ENCODE measurements around the gene SIDT1. TPM values are rescaled to one million over a fixed set of nuclear protein-coding genes. Genes with fewer than 3 reads are reported as not detected.
A peak's percentile ranks its signal among the peaks of the same experiment; 100 is the strongest.

The SIDT1 gene
- total and polyA plus RNA-seq, 2 donors (not counting 1 experiment from before 2014, with no cell fraction given) = 53.2 to 84.4 TPM

DNA sequence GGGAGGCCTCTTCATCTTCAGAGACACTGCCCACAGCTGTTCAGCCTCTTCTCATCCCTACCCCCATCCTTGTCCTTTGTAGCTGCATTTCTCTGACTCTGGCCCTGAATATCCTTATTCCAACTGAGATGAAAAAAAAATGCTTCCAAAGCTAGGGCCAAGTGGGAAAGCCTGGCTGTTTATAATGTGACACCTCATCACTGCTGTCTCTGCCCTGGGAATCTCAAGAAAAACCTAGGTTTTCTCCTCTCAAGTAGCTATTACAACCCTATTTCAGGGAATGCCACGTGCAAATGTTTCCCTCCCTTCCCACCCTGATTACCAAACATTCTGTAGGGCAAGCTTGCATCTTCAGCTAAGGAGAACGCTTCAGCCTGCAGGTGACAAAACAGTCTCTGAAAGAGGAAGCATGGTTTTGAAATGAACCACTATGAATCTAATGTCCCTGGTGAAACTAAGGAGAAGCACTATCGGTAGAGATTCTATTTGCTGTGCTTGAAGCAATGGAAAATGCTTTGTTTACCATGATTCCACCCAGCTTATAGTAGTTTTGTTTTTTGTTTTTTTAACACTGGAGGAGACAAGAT lies 98.7 kb downstream of the SIDT1 start:
- POLR2A ChIA-PET = interaction anchor here (0.6 to 1.2 kb wide), 5 partner anchors 24 to 68 kb away, joined by 3 to 4 read pairs (median 3); no protein-coding TSS in a partner anchor
- Histone ChIP-seq H3K4me2 (replicated peaks; ENCODE audit: low read depth, low read length, poor library complexity, severe bottlenecking) (peak overlapping the region; percentile 48), H3K27me3 (replicated peaks in 1 of 4; ENCODE audit: control extremely low read depth in 1 of 4, control insufficient read depth in 3 of 4, insufficient read depth in 4 of 4, low read length in 3 of 4) (no peaks in the 10 kb centered on the region), H4K20me1 (ENCODE audit: control insufficient read depth, insufficient read depth, low read length, poor library complexity, severe bottlenecking) (no peaks in the 10 kb centered on the region), H3K79me2 (ENCODE audit: control insufficient read depth, insufficient read depth, low read length) (peaks cover 27% of the 10 kb centered on the region), H3K9ac (ENCODE audit: low read length) (peak overlapping the region; percentile 29), H3K4me1 (ENCODE audit: control insufficient read depth in 2 of 2, insufficient read depth in 2 of 2, low read length in 2 of 2) (peaks cover 42 to 48% of the 10 kb centered on the region in 2 donors), H3K27ac (ENCODE audit: low read length in 2 of 2) (peak overlapping the region; percentile 35 to 78), H3K36me3 (replicated peaks in 1 of 2; ENCODE audit: control extremely low read depth in 1 of 2, control insufficient read depth in 1 of 2, extremely low read depth in 1 of 2, insufficient read depth in 2 of 2, low read length in 1 of 2) (peaks cover 10 to 25% of the 10 kb centered on the region in 2 experiments), H3K4me3 (ENCODE audit: control extremely low read depth in 1 of 5, extremely low read depth in 1 of 5, insufficient read depth in 1 of 5, low read depth in 2 of 5, low read length in 4 of 5) (no peak overlapping the region), H2AFZ (ENCODE audit: insufficient read depth, low read depth, low read length, poor library complexity, severe bottlenecking) (peak overlapping the region; percentile 52), H3K9me3 (ENCODE audit: control extremely low read depth in 1 of 3, control insufficient read depth in 2 of 3, insufficient read depth in 1 of 3, low read length in 2 of 3) (no peaks in the 10 kb centered on the region)
- TF ChIP-seq, protein P1, sequence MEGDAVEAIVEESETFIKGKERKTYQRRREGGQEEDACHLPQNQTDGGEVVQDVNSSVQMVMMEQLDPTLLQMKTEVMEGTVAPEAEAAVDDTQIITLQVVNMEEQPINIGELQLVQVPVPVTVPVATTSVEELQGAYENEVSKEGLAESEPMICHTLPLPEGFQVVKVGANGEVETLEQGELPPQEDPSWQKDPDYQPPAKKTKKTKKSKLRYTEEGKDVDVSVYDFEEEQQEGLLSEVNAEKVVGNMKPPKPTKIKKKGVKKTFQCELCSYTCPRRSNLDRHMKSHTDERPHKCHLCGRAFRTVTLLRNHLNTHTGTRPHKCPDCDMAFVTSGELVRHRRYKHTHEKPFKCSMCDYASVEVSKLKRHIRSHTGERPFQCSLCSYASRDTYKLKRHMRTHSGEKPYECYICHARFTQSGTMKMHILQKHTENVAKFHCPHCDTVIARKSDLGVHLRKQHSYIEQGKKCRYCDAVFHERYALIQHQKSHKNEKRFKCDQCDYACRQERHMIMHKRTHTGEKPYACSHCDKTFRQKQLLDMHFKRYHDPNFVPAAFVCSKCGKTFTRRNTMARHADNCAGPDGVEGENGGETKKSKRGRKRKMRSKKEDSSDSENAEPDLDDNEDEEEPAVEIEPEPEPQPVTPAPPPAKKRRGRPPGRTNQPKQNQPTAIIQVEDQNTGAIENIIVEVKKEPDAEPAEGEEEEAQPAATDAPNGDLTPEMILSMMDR (IDR thresholded peaks at IDR 0.05) = no peak
- no peak for TF ChIP-seq EZH2 (IDR thresholded peaks at IDR 0.05; ENCODE audit: borderline replicate concordance, insufficient read depth, low read depth, low read length, poor library complexity, severe bottlenecking)
- Mint-ChIP-seq H3K27ac (peak overlapping the region; percentile 85), H3K9me3 (ENCODE audit: insufficient read depth) (no peaks in the 10 kb centered on the region), H3K4me3 (peak overlapping the region; percentile 35), H3K27me3 (no peaks in the 10 kb centered on the region), H3K4me1 (peaks cover 60% of the 10 kb centered on the region)
- intact Hi-C loops (cut with micrococcal nuclease) = no loop called here
- ATAC-seq (ENCODE audit: low read depth) (peak; percentile 34), DNase-seq (peak; percentile 43)
- CTCF ChIA-PET = interaction anchor here (0.9 to 4.2 kb wide), 9 partner anchors 9 to 139 kb away, joined by 3 to 20 read pairs (median 4); partner anchors contain the start of gene USF3
- no CpG with 5 or more reads among the region's 3 CpGs for WGBS (ENCODE audit: insufficient coverage)

DNA sequence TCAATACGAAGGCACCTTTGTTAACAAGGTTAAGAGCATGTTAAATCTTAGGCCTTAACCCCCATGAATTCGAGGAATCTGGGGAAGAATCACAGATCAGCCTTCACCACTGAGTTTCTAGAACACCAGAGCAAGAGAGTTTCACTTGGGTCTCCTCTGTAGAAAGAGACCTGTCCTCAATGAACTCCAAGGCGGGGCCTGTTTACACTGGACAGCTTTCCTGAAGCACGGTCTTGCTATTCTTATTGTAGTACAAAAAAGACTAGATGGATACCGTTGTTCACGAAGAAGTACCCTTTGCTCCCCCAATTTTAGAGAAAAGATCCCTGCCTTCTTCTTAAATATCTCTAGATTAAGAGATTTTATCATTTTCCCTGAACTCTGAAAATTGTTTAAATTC lies 99.2 kb downstream of the SIDT1 start:
- 80% methylated on average over 2 of the region's 6 CpGs for WGBS (ENCODE audit: insufficient coverage)
- Mint-ChIP-seq H3K4me3 (peak overlapping the region; percentile 35), H3K27me3 (no peaks in the 10 kb centered on the region), H3K4me1 (peaks cover 58% of the 10 kb centered on the region), H3K9me3 (ENCODE audit: insufficient read depth) (no peaks in the 10 kb centered on the region), H3K27ac (peak overlapping the region; percentile 85)
- Histone ChIP-seq H2AFZ (ENCODE audit: insufficient read depth, low read depth, low read length, poor library complexity, severe bottlenecking) (peak overlapping the region; percentile 52), H4K20me1 (ENCODE audit: control insufficient read depth, insufficient read depth, low read length, poor library complexity, severe bottlenecking) (no peaks in the 10 kb centered on the region), H3K79me2 (ENCODE audit: control insufficient read depth, insufficient read depth, low read length) (peaks cover 27% of the 10 kb centered on the region), H3K36me3 (replicated peaks in 1 of 2; ENCODE audit: control extremely low read depth in 1 of 2, control insufficient read depth in 1 of 2, extremely low read depth in 1 of 2, insufficient read depth in 2 of 2, low read length in 1 of 2) (peaks cover 10 to 23% of the 10 kb centered on the region in 2 experiments), H3K4me1 (ENCODE audit: control insufficient read depth in 2 of 2, insufficient read depth in 2 of 2, low read length in 2 of 2) (peaks cover 37 to 47% of the 10 kb centered on the region in 2 donors), H3K9ac (ENCODE audit: low read length) (peak overlapping the region; percentile 29), H3K27me3 (replicated peaks in 1 of 4; ENCODE audit: control extremely low read depth in 1 of 4, control insufficient read depth in 3 of 4, insufficient read depth in 4 of 4, low read length in 3 of 4) (no peaks in the 10 kb centered on the region), H3K9me3 (ENCODE audit: control extremely low read depth in 1 of 3, control insufficient read depth in 2 of 3, insufficient read depth in 1 of 3, low read length in 2 of 3) (no peaks in the 10 kb centered on the region), H3K4me2 (replicated peaks; ENCODE audit: low read depth, low read length, poor library complexity, severe bottlenecking) (peak overlapping the region; percentile 48), H3K4me3 (ENCODE audit: control extremely low read depth in 1 of 5, extremely low read depth in 1 of 5, insufficient read depth in 1 of 5, low read depth in 2 of 5, low read length in 4 of 5) (no peak overlapping the region), H3K27ac (ENCODE audit: low read length in 2 of 2) (peak overlapping the region; percentile 35 to 78)
- intact Hi-C loops (cut with micrococcal nuclease) = no loop called here
- ATAC-seq (ENCODE audit: low read depth) (no peak), DNase-seq (no peak)
- CTCF ChIA-PET = interaction anchor here (0.9 to 4.2 kb wide), 8 partner anchors 9 to 139 kb away, joined by 3 to 20 read pairs (median 4); partner anchors contain the start of gene USF3
- POLR2A ChIA-PET = interaction anchor here (0.6 to 1.2 kb wide), 4 partner anchors 24 to 67 kb away, joined by 3 to 4 read pairs (median 3); no protein-coding TSS in a partner anchor
- TF ChIP-seq, protein P1 (IDR thresholded peaks at IDR 0.05) = no peak
- no peak for TF ChIP-seq EZH2 (IDR thresholded peaks at IDR 0.05; ENCODE audit: borderline replicate concordance, insufficient read depth, low read depth, low read length, poor library complexity, severe bottlenecking)
